Osteocyte (in vitro differentiated cells): ENCODE results near the gene CHSY3. TPM values are rescaled to one million over a fixed set of nuclear protein-coding genes. Genes with fewer than 3 reads are reported as not detected.

Source experiments
- DNase-seq: peaks from one replicate; pipeline ENCODE4 v3.0.0; 2021; ENCODE audit warnings: mixed read lengths; ENCODE audit not compliant: unreplicated experiment; ENCODE audit errors: extremely low spot score
- H3K27ac Mint-ChIP-seq: one replicate; pipeline ENCODE4 v1.8.0; 2021; ENCODE audit warnings: mild to moderate bottlenecking, mixed read lengths; ENCODE audit not compliant: unreplicated experiment
- H3K27me3 Mint-ChIP-seq: one replicate; pipeline ENCODE4 v1.8.0; 2021; ENCODE audit warnings: mixed read lengths; ENCODE audit not compliant: unreplicated experiment
- H3K36me3 Mint-ChIP-seq: one replicate; pipeline ENCODE4 v1.8.0; 2021; ENCODE audit warnings: mixed read lengths; ENCODE audit not compliant: unreplicated experiment
- H3K4me1 Mint-ChIP-seq: one replicate; pipeline ENCODE4 v1.8.0; 2021; ENCODE audit warnings: mixed read lengths; ENCODE audit not compliant: unreplicated experiment
- H3K4me3 Mint-ChIP-seq: one replicate; pipeline ENCODE4 v1.8.0; 2021; ENCODE audit warnings: mild to moderate bottlenecking, moderate library complexity, mixed read lengths; ENCODE audit not compliant: unreplicated experiment
- H3K9me3 Mint-ChIP-seq: one replicate; pipeline ENCODE4 v1.8.0; 2021; ENCODE audit warnings: mixed read lengths; ENCODE audit not compliant: unreplicated experiment
- CTCF ChIP-seq: fragments of 200-600 bp; sonication (generic); IDR thresholded peaks from 2 replicates; pipeline ENCODE4 v1.5.0; 2021; ENCODE audit warnings: antibody characterized with exemption, mild to moderate bottlenecking, moderate library complexity
- total RNA-seq: library from RNA; stranded (reverse); gene quantifications from 2 replicates; pipeline ENCODE4 v1.2.1, GENCODE V29; 2021

CHSY3 gene
- total RNA-seq, 1 donor from 2014 or later: 19.7 TPM

GRCh38 chr5:130037905-130038304, 133.6 kb downstream of the CHSY3 start:
- H3K4me3 Mint-ChIP-seq: no peak overlapping the region
- no peaks in the 10 kb centered on the region for H3K36me3 Mint-ChIP-seq
- no peak for DNase-seq
- no peaks in the 10 kb centered on the region for H3K27me3 Mint-ChIP-seq
- H3K27ac Mint-ChIP-seq: no peak overlapping the region
- TF ChIP-seq CTCF: no peak
- H3K4me1 Mint-ChIP-seq: peaks cover 19% of the 10 kb centered on the region
- no peaks in the 10 kb centered on the region for H3K9me3 Mint-ChIP-seq

GRCh38 chr5:130043834-130044233, 139.6 kb downstream of the CHSY3 start:
- H3K27me3 Mint-ChIP-seq: no peaks in the 10 kb centered on the region
- DNase-seq: no peak
- peaks cover 6% of the 10 kb centered on the region for H3K9me3 Mint-ChIP-seq
- no peak overlapping the region for H3K4me3 Mint-ChIP-seq
- TF ChIP-seq CTCF: no peak
- no peaks in the 10 kb centered on the region for H3K4me1 Mint-ChIP-seq
- H3K36me3 Mint-ChIP-seq: peaks cover 9% of the 10 kb centered on the region
- H3K27ac Mint-ChIP-seq: no peak overlapping the region

GRCh38 chr5:130045334-130045733, 141.1 kb downstream of the CHSY3 start:
- no peak for DNase-seq
- Mint-ChIP-seq H3K4me1 (no peaks in the 10 kb centered on the region), H3K27me3 (no peaks in the 10 kb centered on the region), H3K27ac (peak overlapping the region; percentile 12), H3K36me3 (peaks cover 9% of the 10 kb centered on the region), H3K4me3 (no peak overlapping the region), H3K9me3 (peaks cover 6% of the 10 kb centered on the region)
- TF ChIP-seq CTCF: no peak

- H3K9me3 Mint-ChIP-seq: no peaks in the 10 kb centered on the region
- no peak for TF ChIP-seq CTCF
- no peak overlapping the region for H3K27ac Mint-ChIP-seq
- H3K4me3 Mint-ChIP-seq: no peak overlapping the region
- no peaks in the 10 kb centered on the region for H3K36me3 Mint-ChIP-seq
- peaks cover 2% of the 10 kb centered on the region for H3K4me1 Mint-ChIP-seq
- H3K27me3 Mint-ChIP-seq: no peaks in the 10 kb centered on the region
- no peak for DNase-seq
These were observed 146.3 kb downstream of the CHSY3 start for GRCh38 chr5:130050585-130050984.

GRCh38 chr5:130052752-130053151, 148.5 kb downstream of the CHSY3 start:
- no peak for TF ChIP-seq CTCF
- no peak overlapping the region for H3K27ac Mint-ChIP-seq
- no peak overlapping the region for H3K4me3 Mint-ChIP-seq
- H3K27me3 Mint-ChIP-seq: no peaks in the 10 kb centered on the region
- no peak for DNase-seq
- no peaks in the 10 kb centered on the region for H3K36me3 Mint-ChIP-seq
- H3K9me3 Mint-ChIP-seq: no peaks in the 10 kb centered on the region
- H3K4me1 Mint-ChIP-seq: peaks cover 7% of the 10 kb centered on the region
